GM19395 (cell line): ENCODE data around the gene NDUFS2.

Source experiments
- ATAC-seq: cut with Tn5 transposase; IDR thresholded peaks from one replicate; pipeline ENCODE4 v1.9.1; 2021; ENCODE audit warnings: mild to moderate bottlenecking, moderate library complexity; ENCODE audit not compliant: unreplicated experiment

Gene NDUFS2

GRCh38 chr1:161201836-161202712 lies at the start of gene NDUFS2:
Gene NDUFS2 (plus strand): TSS chr1:161202367. CDS start chr1:161202386, 19 bp downstream.
- ATAC-seq = peak; percentile 96

- ATAC-seq = peak; percentile 11
These were observed 49.0 kb upstream of the NDUFS2 start for GRCh38 chr1:161153176-161153575.

GRCh38 chr1:161153682-161154337 lies 48.4 kb upstream of the NDUFS2 start, which contains the start of gene UFC1:
Gene UFC1 (plus strand): TSS chr1:161153978. CDS start chr1:161153998, 20 bp downstream.
- peak; percentile 88 for ATAC-seq

GRCh38 chr1:161157867-161158266 lies 44.3 kb upstream of the NDUFS2 start:
- no peak for ATAC-seq

GRCh38 chr1:161158316-161159010 lies 43.7 kb upstream of the NDUFS2 start:
- no peak for ATAC-seq

GRCh38 chr1:161159087-161159912 lies 42.9 kb upstream of the NDUFS2 start, which contains the start of gene USP21:
Gene USP21 (plus strand): TSS chr1:161159500. CDS start chr1:161160641, 1,141 bp downstream.
- peak; percentile 76 for ATAC-seq

- ATAC-seq = no peak
These were observed 42.3 kb upstream of the NDUFS2 start for GRCh38 chr1:161159913-161160243.

- ATAC-seq = no peak
These were observed 41.5 kb upstream of the NDUFS2 start for GRCh38 chr1:161160671-161161145.

- no peak for ATAC-seq
These were observed 40.5 kb upstream of the NDUFS2 start for GRCh38 chr1:161161652-161162051.

GRCh38 chr1:161162052-161162451 lies 40.1 kb upstream of the NDUFS2 start:
- no peak for ATAC-seq

GRCh38 chr1:161162806-161163205 lies 39.4 kb upstream of the NDUFS2 start:
- ATAC-seq = no peak

- ATAC-seq = no peak
These were observed 38.4 kb upstream of the NDUFS2 start for GRCh38 chr1:161163793-161164192.

- ATAC-seq = no peak
These were observed 37.1 kb upstream of the NDUFS2 start for GRCh38 chr1:161164901-161165610.

- ATAC-seq = peak; percentile 91
These were observed 36.2 kb upstream of the NDUFS2 start, which contains the start of gene PPOX for GRCh38 chr1:161165742-161166668. Gene PPOX (plus strand): TSS chr1:161166426. CDS start chr1:161166848, 422 bp downstream.

GRCh38 chr1:161166669-161167548 lies 35.3 kb upstream of the NDUFS2 start:
- peak; percentile 9 for ATAC-seq

- ATAC-seq = no peak
These were observed 33.3 kb upstream of the NDUFS2 start for GRCh38 chr1:161168906-161169305.

GRCh38 chr1:161171191-161171590 lies 31.0 kb upstream of the NDUFS2 start:
- no peak for ATAC-seq

- no peak for ATAC-seq
These were observed 30.5 kb upstream of the NDUFS2 start for GRCh38 chr1:161171696-161172095.
